ENCODE measurements around the gene SLC35E4.
"Not testable (repeated sequence)": the region's sequence is repeated elsewhere in the genome, so short reads cannot be mapped to it uniquely, and the experiment has no call there.

SLC35E4 gene

DNA sequence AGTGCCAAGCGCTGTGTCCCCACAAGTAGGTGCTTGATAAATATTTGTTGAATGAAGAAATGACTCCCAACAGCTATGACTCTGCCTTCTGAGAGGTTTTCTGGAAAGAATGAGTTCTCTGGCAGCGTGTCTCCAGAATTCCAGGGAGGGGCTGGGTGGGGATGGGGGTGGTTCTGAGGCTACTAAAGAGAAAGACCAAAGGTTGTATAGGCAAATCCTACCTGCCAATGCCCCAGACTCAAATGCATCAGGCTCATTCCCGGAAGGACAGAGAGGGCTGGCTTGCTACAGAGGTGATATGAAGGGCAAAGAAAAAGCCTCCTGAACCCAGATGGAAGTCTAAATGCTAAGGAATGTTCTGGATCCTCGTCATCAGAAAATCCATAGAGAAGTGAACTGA lies 30.2 kb downstream of the SLC35E4 start:
- Histone ChIP-seq H3K4me1 (ENCODE audit: control insufficient read depth, insufficient read depth, low read length) (no peaks in the 10 kb centered on the region), H3K36me3 (ENCODE audit: control insufficient read depth, insufficient read depth, low read length) (peaks cover 9% of the 10 kb centered on the region), H3K27ac (ENCODE audit: low read depth, low read length) (no peak overlapping the region), H3K9ac (ENCODE audit: low read length) (no peak overlapping the region), H3K27me3 (ENCODE audit: control insufficient read depth, insufficient read depth, low read length) (no peaks in the 10 kb centered on the region), H3K4me3 (ENCODE audit: low read length) (no peak overlapping the region)

DNA sequence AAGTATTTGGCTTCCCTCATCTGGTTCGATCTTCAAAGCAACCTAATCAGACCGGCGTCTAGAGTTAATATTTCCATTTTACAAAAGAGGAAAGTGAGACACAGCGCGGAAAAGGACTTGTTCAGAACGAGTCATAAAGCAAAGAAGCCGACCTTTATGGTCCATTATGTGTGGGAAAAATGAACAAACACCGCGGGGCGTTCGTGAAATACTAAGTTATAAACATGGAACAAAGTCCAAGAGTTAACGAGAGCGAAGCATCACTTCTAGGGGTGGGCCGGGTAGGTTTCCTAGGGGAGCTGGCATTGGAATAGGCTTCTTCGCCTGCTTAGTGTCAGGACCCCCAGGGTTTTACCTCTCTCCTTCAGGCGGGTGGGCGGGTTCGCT lies 31.5 kb downstream of the SLC35E4 start:
- H3K9ac ChIP-seq (ENCODE audit: low read length): no peak overlapping the region
- peaks cover 9% of the 10 kb centered on the region for H3K36me3 ChIP-seq (ENCODE audit: control insufficient read depth, insufficient read depth, low read length)
- peak overlapping the region; percentile 96 for H3K4me3 ChIP-seq (ENCODE audit: low read length)
- no peaks in the 10 kb centered on the region for H3K4me1 ChIP-seq (ENCODE audit: control insufficient read depth, insufficient read depth, low read length)
- H3K27me3 ChIP-seq (ENCODE audit: control insufficient read depth, insufficient read depth, low read length): no peaks in the 10 kb centered on the region
- peak overlapping the region; percentile 21 for H3K27ac ChIP-seq (ENCODE audit: low read depth, low read length)

DNA sequence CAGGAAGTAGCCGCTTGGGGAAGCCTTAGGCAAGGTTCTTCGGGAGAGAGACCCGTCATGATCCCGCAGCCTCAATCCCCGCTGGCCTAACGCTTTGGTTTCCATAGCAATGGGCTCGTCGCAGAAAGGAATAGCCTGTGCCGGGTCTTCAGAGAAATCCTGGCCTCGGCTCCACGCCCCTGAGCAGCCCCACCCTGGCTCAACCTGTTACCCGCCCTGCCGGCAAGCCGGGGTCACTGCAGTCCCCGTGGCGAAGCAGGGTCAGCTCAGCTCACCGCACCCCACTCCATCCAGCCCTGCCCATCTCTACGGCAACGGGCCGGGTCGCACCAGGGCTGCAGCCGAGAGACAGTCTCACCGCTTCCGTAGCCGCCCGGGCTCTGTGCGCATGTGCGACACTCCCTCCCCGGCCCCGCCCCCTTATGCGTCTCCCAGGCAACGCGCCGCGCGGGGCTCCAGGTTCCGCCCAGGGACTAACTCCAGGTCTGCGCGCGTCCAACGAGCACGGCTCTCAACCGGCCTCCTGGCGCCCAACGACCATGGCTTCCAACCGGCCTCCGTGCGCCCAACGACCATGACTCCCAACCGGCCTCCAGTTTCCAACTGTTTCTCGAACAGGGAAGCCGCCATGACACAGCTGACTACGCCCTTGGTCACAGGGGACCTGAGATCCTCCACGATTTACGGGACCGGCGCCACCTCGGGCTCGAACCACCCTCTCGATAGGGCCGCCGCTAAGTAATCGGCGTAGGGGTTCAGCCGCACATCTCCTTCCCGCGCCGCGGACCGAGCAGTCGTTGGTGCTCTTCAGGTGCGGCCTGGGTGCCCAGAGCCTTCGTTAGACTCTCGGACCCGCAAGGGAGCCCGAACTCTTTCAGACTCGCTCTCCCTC lies 32.2 kb downstream of the SLC35E4 start, which contains the start of gene DUSP18:
TSS of gene DUSP18 (minus strand) at position 382 of the 892 bp plus-strand sequence. CDS start 3,872 bp downstream, outside the sequence.
- peak within 1 kb of the TSS; percentile 96 for H3K4me3 ChIP-seq (ENCODE audit: low read length)
- H3K9ac ChIP-seq (ENCODE audit: low read length): peak within 1 kb of the TSS; percentile 67
- H3K27me3 ChIP-seq (ENCODE audit: control insufficient read depth, insufficient read depth, low read length): no peaks in the 10 kb centered on the region
- no peaks in the 10 kb centered on the region for H3K4me1 ChIP-seq (ENCODE audit: control insufficient read depth, insufficient read depth, low read length)
- H3K36me3 ChIP-seq (ENCODE audit: control insufficient read depth, insufficient read depth, low read length): peaks cover 9% of the 10 kb centered on the region
- H3K27ac ChIP-seq (ENCODE audit: low read depth, low read length): peak within 1 kb of the TSS; percentile 74

DNA sequence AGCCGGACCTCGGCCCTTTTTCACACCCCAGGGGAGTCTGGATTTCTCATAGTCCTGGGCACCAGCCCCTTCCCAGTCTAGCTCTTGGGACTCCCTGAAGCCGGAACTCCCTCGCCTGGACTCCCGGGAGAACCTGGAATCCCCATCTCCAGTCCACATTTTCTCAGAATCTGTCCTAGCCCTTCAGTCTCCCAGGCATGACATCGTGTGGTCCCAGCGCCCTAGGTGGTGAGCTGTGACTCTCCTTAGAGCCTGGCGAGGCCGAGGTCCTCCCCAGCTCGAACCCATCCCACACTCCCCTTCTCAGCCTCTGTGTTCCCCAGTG lies 32.8 kb downstream of the SLC35E4 start:
- Histone ChIP-seq H3K27me3 (ENCODE audit: control insufficient read depth, insufficient read depth, low read length) (no peaks in the 10 kb centered on the region), H3K27ac (ENCODE audit: low read depth, low read length) (peak overlapping the region; percentile 74), H3K36me3 (ENCODE audit: control insufficient read depth, insufficient read depth, low read length) (peaks cover 5% of the 10 kb centered on the region), H3K4me3 (ENCODE audit: low read length) (peak overlapping the region; percentile 96), H3K4me1 (ENCODE audit: control insufficient read depth, insufficient read depth, low read length) (no peaks in the 10 kb centered on the region), H3K9ac (ENCODE audit: low read length) (peak overlapping the region; percentile 67)

DNA sequence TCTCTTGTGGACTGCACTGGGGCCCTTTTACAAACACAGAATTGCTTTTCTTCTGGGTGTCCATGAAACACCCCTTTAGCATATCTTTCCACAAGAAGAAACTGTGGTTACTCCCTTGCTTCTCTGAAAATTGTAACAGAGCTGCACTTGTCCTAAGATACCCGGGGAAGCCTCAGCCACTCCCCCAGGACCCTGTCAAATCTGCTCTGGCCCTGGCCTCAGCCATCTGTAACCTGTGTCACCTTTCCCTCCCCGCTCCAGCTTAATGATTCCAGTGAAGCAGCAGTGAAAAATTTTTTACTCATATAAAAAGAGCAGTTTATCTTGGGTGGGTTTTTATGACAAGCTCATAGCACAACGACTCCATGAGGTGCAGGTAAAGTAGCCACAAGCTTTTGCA lies 35.5 kb downstream of the SLC35E4 start:
- H3K27me3 ChIP-seq (ENCODE audit: control insufficient read depth, insufficient read depth, low read length): no peaks in the 10 kb centered on the region
- H3K4me1 ChIP-seq (ENCODE audit: control insufficient read depth, insufficient read depth, low read length): no peaks in the 10 kb centered on the region

DNA sequence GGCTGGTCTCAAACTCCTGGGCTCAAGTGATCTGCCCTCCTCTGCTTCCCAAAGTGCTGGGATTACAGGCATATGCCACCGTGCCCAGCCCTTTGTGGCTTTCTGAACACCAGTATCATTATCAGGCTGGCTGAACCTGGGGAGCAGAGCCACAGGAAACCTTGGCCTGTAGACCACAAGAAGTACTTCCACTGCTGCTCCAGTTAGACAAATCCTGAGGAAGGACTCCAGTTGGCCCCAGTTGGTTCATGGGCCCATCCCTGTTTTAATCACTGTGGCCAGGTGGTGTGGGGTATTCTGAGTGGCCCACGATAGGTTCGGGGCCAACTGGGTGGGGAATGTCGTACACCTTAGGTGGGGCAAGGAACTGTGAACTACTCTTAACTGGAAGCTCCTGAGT lies 37.6 kb downstream of the SLC35E4 start:
- Histone ChIP-seq H3K27ac (ENCODE audit: low read depth, low read length) (no peak overlapping the region), H3K4me3 (ENCODE audit: low read length) (no peak overlapping the region), H3K36me3 (ENCODE audit: control insufficient read depth, insufficient read depth, low read length) (no peaks in the 10 kb centered on the region), H3K9ac (ENCODE audit: low read length) (no peak overlapping the region), H3K27me3 (ENCODE audit: control insufficient read depth, insufficient read depth, low read length) (no peaks in the 10 kb centered on the region), H3K4me1 (ENCODE audit: control insufficient read depth, insufficient read depth, low read length) (no peaks in the 10 kb centered on the region)

More for the DNA sequence above, 35.5 kb downstream of the SLC35E4 start:
- no peak overlapping the region for H3K4me3 ChIP-seq (ENCODE audit: low read length)
- no peak overlapping the region for H3K27ac ChIP-seq (ENCODE audit: low read depth, low read length)
- H3K9ac ChIP-seq (ENCODE audit: low read length): no peak overlapping the region
- no peaks in the 10 kb centered on the region for H3K36me3 ChIP-seq (ENCODE audit: control insufficient read depth, insufficient read depth, low read length)

DNA sequence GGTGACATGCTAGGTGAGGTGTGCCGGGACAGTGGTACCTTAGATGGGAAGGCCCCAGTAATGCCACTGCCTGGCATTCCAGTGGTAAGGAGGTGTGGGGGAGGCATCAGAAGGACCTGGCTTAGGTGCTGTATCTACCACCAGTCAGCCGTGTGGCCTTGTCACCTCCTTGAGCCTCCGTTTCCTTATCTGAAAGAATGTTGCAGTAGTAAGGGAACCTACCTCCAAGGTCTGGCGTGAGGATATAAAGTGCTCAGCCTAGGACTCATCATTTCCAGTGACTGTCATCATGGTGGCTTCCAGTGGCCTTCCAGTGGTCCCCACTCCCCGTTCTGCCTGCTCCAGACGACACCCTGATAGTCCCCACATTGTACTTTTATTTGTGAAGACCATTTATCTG lies 38.9 kb downstream of the SLC35E4 start:
- Histone ChIP-seq H3K27ac (ENCODE audit: low read depth, low read length) (no peak overlapping the region), H3K36me3 (ENCODE audit: control insufficient read depth, insufficient read depth, low read length) (no peaks in the 10 kb centered on the region), H3K27me3 (ENCODE audit: control insufficient read depth, insufficient read depth, low read length) (no peaks in the 10 kb centered on the region), H3K4me1 (ENCODE audit: control insufficient read depth, insufficient read depth, low read length) (no peaks in the 10 kb centered on the region), H3K9ac (ENCODE audit: low read length) (no peak overlapping the region), H3K4me3 (ENCODE audit: low read length) (no peak overlapping the region)

DNA sequence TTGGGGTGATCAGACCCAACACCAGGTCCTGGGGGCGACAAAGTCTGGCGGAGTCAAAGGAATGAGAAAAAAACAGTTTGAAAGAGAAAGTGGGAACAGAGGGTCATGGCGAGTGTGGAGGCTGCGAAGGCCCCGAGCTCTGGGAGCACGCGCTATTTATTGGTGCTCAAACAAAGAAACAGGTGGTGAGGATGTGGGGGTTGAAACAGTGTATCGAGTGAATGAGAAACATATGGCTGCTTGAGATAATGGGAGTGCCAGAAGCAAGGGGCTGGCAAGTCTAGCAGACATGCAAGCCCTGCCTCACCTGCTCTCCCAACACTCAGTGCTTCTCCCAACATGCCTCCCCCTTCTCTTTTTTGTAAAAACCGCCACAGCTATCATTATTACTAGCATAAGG lies 39.9 kb downstream of the SLC35E4 start:
- Histone ChIP-seq H3K36me3 (ENCODE audit: control insufficient read depth, insufficient read depth, low read length) (no peaks in the 10 kb centered on the region), H3K4me1 (ENCODE audit: control insufficient read depth, insufficient read depth, low read length) (no peaks in the 10 kb centered on the region), H3K9ac (ENCODE audit: low read length) (no peak overlapping the region), H3K4me3 (ENCODE audit: low read length) (no peak overlapping the region), H3K27me3 (ENCODE audit: control insufficient read depth, insufficient read depth, low read length) (no peaks in the 10 kb centered on the region), H3K27ac (ENCODE audit: low read depth, low read length) (no peak overlapping the region)

DNA sequence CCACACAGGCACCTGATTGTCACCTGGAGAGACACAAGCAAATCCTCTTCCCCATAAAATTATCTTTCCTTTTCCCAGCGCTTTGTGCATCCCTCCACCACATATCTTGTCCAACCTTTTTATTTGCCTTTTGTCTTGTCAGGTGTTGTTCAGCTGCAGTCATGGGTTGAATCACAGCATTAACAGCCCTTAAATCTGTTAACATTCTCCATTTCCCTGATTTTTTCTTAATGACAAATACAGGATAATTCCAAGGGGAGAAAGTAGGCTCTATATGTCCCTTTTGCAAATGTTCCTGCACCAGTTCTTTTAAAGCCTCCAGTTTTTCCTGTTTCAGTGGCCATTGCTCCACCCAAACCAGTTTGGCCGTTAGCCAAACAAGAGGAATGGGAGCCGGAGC lies 41.0 kb downstream of the SLC35E4 start:
- H3K9ac ChIP-seq (ENCODE audit: low read length); H3K27me3 ChIP-seq (ENCODE audit: control insufficient read depth, insufficient read depth, low read length); H3K4me3 ChIP-seq (ENCODE audit: low read length); H3K27ac ChIP-seq (ENCODE audit: low read depth, low read length); H3K4me1 ChIP-seq (ENCODE audit: control insufficient read depth, insufficient read depth, low read length); H3K36me3 ChIP-seq (ENCODE audit: control insufficient read depth, insufficient read depth, low read length): not testable (repeated sequence)

DNA sequence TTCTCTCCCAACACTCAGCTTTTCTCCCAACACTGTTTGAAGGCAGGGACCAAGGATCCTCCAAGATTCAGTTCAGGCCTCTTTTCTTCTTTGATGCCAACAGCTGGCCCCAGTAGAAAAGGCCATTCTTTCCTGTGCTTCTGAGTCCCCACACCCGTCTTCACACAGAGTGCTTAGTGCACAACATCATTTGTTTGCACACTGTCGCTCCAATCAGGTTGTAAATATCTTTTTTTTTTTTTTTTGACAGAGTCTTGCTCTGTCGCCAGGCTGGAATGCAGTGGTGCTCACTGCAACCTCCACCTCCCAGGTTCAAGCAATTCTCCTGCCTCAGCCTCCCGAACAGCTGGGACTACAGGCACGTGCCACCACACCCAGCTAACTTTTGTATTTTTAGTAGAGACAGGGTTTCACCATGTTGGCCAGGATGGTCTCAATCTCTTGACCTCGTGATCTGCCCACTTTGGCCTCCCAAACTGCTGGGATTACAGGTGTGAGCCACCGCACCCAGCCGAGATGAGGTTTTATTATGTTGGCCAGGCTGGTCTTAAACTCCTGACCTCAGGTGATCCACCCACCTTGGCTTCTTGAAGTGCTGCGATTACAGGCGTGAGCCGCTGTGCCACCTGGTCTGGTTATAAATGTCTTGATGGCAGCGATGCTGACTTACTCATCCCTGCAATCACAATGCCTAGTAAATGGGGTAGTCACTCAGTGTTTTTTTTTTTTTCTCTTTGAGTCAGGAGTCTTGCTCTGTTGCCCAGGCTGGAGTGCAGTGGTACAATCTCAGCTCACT lies 44.5 kb downstream of the SLC35E4 start:
- H3K36me3 ChIP-seq (ENCODE audit: control insufficient read depth, insufficient read depth, low read length); H3K4me3 ChIP-seq (ENCODE audit: low read length); H3K4me1 ChIP-seq (ENCODE audit: control insufficient read depth, insufficient read depth, low read length); H3K27me3 ChIP-seq (ENCODE audit: control insufficient read depth, insufficient read depth, low read length); H3K27ac ChIP-seq (ENCODE audit: low read depth, low read length); H3K9ac ChIP-seq (ENCODE audit: low read length): not testable (repeated sequence)

DNA sequence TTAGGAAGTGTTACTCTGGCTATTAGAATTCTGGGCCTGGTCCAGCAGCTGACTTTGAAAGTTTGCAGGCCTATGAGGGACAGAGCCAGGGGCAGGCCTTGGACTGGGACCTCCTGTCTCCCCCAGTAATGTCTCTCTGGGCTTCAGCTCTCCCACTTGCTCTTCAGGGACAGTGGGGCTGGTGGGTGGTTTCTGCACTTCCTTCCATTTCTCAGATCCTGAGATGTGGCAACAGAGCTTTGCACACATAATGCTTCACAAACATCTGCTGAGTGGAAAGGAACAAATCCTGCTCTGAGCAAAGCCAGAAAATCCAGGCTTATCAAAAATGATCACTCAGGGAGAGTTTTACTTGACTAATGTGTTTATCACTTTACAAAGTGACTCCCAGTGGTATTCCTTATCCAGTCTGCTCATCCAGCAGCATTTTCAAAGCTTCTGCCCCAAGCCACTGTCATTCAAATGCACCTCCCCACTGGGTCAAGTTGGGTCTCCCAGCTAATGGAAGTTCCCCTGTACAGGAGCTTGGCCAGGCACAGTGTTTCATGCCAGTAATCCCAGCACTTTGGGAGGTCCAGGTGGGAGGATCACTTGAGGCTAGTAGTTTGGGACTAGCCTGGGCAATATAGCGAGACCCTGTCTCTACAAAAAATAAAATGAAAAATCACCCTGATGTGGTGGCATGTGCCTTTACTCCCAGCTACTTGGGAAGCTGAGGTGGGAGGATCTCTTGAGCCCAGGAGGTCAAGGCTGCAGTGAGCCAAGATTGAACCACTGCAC lies 45.6 kb downstream of the SLC35E4 start:
- Histone ChIP-seq H3K27ac (ENCODE audit: low read depth, low read length) (peak overlapping the region; percentile 44), H3K27me3 (ENCODE audit: control insufficient read depth, insufficient read depth, low read length) (no peaks in the 10 kb centered on the region), H3K9ac (ENCODE audit: low read length) (no peak overlapping the region), H3K4me3 (ENCODE audit: low read length) (no peak overlapping the region), H3K4me1 (ENCODE audit: control insufficient read depth, insufficient read depth, low read length) (peaks cover 8% of the 10 kb centered on the region), H3K36me3 (ENCODE audit: control insufficient read depth, insufficient read depth, low read length) (no peaks in the 10 kb centered on the region)

DNA sequence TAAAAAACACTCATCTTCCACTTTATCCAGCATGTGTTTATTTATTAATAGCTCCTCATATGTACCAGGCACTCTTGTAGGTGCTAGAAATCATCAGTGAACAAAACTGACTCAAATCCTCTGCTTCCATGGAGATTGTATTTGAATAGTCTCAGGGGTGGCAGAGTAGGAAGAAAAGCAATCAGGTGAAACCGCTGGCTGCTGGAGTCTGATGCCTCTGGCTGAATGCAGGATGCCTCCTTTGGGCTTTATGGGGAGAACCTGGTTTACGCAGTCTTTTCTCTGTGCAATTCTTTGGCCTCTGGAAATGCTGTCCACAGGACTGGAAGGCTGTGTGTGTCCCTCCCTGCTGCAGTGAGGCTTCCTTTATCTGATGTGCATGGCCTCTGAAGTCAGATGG lies 46.2 kb downstream of the SLC35E4 start:
- Histone ChIP-seq H3K27me3 (ENCODE audit: control insufficient read depth, insufficient read depth, low read length) (no peaks in the 10 kb centered on the region), H3K9ac (ENCODE audit: low read length) (no peak overlapping the region), H3K27ac (ENCODE audit: low read depth, low read length) (no peak overlapping the region)

More for the DNA sequence above, 46.2 kb downstream of the SLC35E4 start:
- no peaks in the 10 kb centered on the region for H3K36me3 ChIP-seq (ENCODE audit: control insufficient read depth, insufficient read depth, low read length)
- H3K4me3 ChIP-seq (ENCODE audit: low read length): no peak overlapping the region
- H3K4me1 ChIP-seq (ENCODE audit: control insufficient read depth, insufficient read depth, low read length): peaks cover 8% of the 10 kb centered on the region
